GM19238 (cell line): ENCODE measurements around the gene REN.

ENCODE experiments used
- DNase-seq: peaks from one replicate; pipeline ENCODE4 v3.0.0; 2011; ENCODE audit warnings: low spot score; ENCODE audit not compliant: insufficient read length

Gene REN

DNA sequence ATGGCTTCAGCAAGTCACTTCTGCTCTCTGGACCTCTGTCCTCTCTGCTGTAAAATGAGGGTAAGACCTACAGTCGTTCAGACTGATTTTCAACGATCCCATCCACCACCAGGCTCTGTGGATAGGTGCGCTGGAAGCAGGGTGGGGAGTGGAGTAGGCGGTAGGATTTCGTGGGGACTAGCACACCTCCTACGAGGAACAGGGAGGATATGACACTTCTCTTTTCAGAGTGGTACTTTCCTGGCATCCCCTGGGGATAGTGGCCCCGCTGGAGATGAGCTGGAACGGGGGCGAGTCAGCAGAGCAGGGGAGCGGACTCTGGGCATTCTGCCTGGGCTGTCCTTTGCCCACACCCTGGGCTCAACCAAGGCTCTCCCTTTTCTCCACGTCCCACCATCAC lies 32.0 kb downstream of the REN start:
- DNase-seq = no peak

DNA sequence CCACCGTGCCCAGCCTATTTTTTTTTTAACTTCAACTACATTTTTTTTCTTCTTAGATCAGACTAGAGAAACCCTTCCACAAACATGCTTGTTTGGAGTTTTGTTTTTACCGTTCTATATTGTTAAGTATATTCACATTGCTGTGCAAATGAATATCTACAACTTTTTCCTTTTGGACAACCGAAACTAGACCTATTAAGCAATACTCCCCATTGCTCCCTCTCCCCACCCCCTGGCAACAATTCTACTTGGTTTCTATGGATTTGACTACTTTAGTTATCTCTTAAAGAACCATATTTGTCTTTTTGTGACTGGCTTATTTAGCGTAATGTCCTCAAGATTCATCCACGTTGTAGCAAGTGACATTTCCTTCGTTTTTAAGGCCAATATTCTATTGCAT lies 33.4 kb downstream of the REN start:
- no peak for DNase-seq

DNA sequence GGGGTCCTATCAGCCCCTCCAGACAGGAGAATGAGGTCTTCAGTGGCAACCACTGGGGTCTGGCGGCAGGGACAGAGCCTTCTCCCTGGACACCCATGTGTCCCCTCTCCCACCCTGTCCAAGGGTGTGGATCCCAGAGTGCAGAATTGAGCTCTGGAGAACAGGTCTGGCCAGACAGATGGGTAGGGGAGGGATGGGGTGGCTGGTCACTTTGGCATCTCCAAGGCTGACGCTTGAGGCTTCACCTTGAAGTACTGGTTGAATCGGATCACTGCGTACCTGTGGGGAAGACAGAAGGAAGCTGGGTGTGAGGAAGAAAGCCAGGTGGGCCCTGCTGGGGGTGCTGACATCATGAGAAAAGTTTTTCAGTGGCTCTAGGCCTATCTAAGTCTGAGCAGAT lies 34.2 kb downstream of the REN start:
- no peak for DNase-seq

DNA sequence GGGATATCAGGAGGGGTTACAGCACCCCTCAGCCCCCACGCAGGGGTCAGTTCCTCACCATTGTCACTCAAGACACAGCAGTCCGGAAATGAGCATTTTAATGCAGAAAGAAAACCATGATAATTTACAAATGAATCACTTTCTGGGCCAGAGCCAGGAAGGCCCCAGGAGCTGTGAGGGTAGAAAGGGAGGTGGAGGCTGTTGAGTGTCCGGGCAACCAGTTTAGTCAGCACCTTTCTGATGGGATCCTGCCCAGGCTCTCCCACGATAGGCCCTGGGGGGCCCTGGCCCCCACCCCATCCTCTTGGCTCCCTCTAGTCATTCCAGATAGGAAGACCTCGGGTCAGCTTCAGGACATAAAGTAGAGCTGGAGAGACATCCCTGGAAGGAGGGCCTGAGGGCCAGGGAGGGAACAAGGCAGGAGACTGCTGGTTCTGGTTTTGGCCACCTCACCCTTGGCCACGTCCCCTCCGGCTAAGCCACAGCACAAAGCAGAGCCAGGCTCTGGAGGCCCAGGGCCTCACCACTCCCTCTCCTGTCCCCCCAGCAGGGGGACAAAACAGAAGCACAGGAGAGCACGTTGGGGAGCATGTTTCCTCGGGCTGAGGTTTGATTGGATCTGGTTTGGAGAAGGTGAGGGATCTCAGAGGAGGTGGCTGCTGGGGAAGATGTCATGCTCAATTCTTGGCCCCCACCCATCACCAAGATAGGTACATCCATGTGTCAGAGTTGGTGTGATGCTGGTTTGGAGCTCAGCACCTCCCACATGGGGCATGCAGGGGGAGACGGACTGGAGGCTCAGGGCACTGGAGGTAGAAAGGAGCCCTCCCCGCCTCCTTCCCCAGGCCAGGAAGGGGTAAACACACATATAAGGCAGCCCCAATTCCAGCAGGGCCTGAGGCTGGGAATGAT lies 34.9 kb downstream of the REN start:
- DNase-seq = no peak

DNA sequence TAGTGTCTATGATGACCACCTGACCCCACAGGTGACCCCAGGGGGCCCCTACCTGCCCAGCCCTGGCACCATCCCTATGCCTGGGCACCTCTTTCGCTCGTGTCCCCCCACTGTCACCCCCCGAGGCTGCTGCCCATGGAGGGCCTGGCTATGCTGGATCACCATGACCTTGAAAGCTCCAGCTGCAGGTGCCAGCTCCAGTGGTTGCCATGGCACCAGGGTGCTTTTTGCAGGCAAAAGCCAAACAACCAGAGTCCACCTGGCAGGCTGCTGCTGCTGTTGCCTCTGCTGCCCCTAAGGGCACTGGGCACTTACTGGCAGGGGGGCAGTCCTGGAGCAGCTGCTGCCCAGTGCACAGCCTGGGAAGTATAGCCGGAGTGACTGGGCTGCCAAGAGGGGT lies 36.0 kb downstream of the REN start:
- DNase-seq = no peak

DNA sequence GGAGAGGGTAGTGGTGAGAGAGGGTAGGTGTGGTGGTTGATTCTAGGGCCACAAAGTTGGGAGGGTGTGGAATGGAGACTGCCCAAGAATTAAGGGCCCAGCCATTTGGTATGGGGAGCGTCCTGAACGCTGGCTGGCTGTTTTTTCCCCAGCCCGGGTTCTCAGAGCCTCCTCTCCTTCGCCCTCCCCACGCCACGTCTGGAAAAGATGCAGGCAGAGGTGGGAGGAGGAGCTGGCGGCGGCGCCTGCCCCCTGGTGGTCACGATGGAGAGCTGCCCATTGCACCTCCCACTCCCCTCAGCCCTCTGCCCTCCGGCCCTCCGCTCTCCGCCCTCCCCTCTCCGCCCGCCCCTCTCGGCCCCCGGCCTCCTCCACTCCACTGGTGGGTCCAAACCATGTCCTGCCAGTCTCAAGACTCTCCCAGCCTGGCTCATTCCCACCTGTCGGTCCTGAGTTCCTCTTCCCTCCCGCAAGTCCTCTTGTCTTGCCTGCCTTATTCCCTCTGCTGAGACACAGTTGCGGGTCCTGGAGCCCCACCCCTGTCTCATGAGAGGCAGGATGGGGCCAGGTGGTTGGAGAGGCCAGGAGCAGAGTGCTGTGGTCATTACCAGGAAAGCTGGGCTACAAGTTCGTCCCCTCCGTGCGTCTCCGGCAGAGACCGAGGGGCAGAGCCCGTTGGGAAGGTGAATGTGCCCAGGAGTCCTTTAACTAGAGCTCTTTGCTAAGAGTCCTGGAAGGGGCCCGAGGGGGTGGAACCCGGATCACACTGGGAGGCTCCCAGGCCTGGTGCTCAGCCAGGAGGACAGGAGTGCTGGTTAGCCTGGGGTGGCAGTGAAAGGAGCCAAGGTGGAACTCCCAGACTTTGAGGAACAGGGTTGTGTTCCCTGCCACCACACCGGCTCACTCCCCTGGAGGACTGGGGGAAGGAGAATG lies 36.9 kb downstream of the REN start:
- DNase-seq = peak; percentile 86

DNA sequence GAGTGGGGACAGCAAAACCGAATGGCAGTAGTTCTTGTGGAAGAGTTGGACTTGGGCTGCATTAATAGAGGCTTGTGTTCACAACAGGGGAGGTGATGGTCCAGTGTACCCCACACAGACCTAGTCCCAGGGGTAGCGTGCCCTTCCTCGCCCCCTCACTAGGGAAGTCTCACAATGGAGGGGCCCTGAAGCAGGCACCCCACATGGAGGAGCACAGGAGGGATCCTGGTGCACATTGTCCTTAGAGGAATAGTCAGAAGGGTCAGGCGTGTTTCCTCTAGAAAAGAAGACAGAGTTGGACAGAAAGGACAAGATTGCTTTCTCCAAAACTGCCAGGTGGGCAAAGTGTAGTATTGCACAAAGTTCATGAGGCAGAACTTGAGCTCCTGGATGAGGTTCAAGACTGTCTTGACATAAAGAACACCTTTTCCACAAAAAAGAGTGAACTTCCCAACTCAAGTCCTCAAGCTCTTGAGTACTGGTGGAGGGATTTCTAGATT lies 37.6 kb downstream of the REN start:
- DNase-seq = no peak

DNA sequence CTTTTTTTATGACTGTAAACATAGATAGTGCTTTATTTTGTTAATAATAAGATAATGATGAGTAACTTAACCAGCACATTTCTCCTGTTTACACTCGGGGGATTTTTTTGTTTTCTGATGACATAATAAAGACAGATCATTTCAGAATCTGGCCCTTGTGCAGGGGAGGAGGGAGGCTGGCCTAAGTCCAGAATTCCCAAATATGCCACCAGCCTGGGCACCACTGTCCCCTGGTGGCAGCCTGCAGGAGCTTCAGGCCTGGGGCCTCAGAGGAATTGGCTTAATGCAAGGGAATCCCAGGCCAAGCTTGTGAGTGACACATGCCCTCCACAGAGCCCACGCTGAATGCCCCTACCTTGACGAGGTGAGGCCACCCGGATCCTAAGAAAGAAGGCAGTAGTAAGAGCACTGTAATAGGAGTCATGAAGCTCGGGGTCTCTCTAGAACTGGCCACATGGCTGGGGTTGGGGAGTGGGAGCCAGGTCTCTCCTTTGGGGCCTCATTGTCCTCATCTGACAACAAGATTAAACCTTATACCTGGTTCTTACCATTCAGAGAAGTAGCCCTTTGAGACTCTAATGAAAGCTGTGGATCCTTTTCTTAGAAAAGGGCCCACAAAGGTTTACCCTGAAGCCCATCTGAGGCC lies 38.4 kb downstream of the REN start:
- DNase-seq = no peak

DNA sequence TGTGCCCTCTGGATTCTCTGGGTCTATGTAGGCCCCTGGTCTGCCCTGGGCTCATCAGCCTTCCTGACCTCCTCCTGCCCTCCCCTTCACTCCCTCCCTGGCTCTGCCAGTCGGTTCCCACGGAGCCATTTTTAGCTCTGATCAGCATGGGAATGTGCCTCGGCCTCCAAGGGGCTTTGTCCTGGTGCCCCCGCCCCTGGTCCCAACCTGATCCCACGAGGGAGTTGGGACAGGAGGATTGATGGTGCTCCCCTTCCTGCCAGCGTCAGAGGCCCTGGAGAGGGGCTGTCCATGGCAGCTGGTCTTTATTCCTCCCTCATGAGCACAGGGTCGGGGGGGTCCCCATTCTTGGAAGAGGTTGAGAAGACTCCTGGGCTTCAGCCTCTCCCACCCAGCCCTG lies 39.2 kb downstream of the REN start:
- no peak for DNase-seq

DNA sequence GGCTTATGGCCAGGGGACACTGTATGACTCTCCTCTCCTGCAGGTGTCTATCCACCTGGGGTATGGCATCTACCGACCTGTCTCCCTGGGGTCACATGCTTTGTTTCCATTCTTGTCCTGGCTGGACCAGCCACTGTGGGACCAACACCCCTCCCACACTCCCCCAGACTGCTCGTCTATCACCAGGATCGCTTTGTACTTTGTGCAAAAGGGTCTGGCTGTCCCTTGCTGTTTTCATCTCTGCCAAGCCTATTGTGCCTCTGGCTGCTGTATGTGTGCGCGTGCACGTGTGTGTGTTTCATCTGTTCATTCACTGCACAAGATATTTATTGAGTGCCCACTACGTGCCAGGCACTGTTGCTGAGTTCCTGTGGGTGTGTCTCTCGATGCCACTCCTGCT lies 39.8 kb downstream of the REN start:
- no peak for DNase-seq

DNA sequence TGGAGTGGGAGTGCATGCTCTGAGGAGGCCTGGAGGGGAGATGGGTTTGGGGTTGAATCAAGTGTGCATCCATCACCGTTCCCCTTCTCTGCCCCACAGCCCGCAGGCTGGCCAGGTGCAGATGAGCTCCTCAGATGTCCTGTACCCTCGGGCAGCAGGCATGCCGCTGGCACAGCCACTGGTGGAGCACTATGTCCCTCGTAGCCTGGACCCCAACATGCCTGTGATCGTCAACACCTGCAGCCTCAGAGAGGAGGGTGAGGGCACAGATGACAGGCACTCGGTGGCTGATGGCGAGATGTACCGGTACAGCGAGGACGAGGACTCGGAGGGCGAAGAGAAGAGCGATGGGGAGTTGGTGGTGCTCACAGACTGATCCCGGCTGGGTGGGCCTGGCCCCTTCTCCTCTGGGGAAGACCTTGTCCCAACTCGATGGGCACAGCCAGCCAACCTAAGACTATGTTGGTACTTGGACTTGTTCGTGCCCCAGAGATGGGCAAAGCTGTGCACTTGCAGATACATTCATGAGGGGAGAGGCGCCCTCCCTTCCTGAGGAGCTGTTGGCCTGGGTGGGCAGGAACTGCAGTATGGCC lies 40.3 kb downstream of the REN start:
- no peak for DNase-seq

DNA sequence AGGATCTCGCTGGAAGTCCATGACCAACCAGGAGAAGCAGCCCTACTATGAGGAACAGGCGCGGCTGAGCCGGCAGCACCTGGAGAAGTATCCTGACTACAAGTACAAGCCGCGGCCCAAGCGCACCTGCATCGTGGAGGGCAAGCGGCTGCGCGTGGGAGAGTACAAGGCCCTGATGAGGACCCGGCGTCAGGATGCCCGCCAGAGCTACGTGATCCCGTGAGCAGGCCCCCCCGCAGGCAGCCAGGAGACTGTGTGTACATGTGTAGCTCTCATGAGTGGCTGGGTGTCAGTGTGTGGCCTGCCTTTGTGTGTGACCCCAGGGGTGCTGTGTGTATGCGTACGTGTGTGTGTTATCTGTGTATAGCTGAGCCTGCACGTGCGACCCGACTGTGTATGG lies 41.5 kb downstream of the REN start:
- DNase-seq = no peak

DNA sequence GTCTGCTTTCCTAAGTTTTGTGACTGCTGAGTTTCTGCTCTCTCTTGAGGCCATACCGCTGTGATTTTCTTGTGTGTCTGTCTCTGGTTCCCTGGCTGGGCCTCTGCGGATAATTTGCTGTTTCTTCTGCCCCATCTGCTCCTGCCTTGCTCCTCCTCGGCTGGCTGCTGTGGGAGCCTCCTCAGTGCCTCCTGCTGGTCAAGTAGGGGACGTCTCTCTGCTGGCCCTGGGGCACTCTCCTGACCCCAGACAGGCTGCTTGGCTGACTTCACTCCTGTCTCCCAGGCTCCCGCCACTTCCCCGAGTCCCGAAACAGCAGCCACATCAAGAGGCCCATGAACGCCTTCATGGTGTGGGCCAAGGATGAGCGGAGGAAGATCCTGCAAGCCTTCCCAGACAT lies 42.8 kb downstream of the REN start:
- DNase-seq = no peak

DNA sequence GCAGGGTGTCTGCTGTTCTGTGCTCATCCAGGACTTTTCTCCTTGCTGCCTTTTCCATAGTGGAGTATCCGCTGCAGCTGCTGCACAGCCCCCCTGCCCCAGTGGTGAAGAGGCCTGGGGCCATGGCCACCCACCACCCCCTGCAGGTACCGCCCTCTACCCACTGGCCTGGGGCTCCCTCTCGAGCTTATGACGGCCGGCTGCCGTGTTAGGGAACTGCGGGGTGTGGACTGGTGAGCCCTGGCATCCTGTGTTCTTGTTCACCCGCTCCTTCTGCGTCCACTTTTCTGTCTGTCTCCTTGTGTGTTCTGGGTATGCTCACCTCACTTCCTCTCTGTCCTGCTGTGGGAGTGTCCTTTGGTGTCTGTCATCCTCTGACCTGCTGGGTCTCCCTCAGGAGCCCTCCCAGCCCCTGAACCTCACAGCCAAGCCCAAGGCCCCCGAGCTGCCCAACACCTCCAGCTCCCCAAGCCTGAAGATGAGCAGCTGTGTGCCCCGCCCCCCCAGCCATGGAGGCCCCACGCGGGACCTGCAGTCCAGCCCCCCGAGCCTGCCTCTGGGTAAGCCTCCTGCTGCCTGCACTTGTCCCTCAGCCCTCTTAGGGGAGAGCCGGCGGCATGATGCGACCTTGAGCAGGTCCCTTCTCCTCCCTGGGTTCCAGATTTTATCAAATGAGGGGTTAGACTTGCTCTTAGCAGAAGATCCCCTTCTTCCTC lies 44.1 kb downstream of the REN start:
- DNase-seq = no peak

DNA sequence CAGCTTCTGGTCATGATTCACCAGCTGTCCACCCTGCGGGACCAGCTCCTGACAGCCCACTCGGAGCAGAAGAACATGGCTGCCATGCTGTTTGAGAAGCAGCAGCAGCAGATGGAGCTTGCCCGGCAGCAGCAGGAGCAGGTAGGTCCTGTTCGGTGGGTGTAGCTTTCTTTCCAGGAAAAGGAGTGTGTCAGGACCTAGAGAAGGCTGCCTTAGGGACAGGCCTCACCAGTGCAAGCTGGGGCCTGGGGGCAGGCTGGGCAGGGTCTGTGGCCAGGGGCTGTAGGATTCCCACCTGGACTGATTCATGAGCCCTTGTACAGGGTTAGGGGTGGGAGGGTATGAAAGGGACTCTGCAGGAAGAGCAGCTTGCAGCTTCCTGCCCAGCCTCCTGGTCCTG lies 49.6 kb downstream of the REN start:
- DNase-seq = no peak

DNA sequence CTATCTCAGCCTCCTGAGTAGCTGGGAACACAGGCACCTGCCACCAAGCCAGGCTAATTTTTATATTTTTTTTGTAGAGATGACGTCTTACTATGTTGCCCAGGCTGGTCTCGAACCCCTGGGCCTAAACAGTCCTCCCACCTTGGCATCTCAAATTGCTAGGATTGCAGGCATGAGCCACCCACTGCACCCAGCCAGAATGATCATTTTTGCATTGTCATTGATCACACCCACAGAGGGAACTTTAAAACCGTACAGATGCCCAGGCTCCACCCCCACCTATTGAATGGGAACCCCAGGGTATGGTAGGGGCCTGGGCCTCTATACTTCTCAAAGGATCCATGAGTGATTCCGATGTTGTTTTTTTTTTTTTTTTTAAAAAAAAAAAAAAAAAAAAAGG lies 51.0 kb downstream of the REN start:
- DNase-seq = no peak

DNA sequence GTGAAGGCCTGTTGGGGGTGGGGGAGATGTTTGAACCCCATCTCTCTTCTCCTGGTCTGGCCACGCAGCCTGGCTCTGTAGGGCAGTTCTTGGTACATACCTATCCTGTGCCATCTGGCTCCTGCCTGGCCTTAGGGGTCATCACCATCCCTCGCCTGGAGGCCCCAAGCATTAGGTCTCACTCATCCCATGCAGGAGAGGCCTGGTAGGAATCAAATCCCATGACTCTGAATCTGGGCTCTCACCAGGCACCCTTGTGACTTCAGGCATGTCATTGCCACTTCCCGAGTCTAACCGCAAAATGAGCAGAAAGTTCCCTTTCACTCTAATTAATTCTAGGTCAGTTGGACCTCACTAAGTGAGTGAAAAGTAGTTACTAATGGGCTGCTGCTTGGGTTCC lies 51.5 kb downstream of the REN start:
- no peak for DNase-seq

DNA sequence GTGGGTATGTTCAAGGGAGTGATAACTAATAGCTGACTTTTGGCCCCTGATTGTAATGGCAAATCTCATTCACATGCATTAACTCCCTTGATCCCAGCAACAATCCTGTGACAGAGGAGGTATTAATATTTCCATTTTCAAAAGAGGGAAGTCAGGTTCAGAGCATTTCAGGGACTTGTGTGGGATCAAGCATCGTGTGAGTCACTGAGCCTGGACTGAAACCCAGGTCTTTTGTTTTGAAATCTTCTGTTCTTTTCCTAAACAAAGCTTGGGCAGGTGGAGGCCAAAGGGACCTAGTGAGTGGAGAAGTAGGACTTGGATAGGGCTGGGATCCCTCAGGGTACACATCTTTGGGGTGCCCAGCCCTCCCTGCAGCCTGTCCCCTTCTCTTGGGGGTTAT lies 52.2 kb downstream of the REN start:
- no peak for DNase-seq

DNA sequence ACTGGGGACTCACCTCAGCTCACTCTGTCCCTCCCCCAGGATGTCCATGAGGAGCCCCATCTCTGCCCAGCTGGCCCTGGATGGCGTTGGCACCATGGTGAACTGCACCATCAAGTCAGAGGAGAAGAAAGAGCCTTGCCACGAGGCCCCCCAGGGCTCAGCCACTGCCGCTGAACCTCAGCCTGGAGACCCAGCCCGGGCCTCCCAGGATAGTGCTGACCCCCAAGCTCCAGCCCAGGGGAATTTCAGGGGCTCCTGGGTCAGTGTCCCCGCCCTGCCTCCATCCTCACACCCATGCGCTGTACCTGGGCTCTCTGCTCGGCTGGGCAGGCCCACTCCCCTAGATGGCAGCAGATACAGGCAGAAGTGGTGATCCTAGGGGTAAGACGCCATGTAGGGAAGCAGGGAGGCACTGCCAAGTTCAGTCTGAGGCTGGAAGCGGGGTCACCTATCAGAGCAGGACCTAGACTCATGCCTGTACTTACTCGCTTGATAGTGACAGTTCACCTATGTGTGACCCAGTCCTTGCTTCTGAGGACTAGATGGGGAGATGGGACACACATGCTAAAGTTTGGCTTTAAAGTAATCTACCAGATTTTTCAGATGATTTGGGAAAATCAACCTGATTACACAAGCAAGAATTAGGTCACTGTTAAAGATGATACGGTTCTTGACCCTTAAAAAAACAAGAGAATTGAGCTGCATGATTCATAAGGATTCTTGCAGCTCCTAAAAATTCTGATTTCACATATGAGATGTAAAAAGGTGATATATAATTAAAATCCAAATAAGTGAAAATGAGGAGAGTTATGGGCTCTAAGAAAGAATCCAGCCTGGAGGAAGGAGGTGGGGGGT lies 53.0 kb downstream of the REN start:
- DNase-seq = no peak
